Measurements from ENCODE around the gene LILRB2. TPM values are rescaled to one million over a fixed set of nuclear protein-coding genes. Genes with fewer than 3 reads are reported as not detected.
"Not testable (repeated sequence)": the region's sequence is repeated elsewhere in the genome, so short reads cannot be mapped to it uniquely, and the experiment has no call there.

LILRB2 gene
- total RNA-seq, 1 experiment from 2014 or later, result not detected

GRCh38 chr19:54248016-54248601, 32.8 kb downstream of the LILRB2 start:
- ChIA-PET POLR2A (ENCODE audit: unreplicated experiment) (interaction anchor here (0.6 kb wide), 1 partner anchor 177 kb away, joined by 8 read pairs; no protein-coding TSS in a partner anchor), CTCF (no interaction called here)
- no peaks in the 10 kb centered on the region for H3K4me1 ChIP-seq (replicated peaks; ENCODE audit: insufficient read depth)
- H4K20me1 ChIP-seq (ENCODE audit: insufficient read depth), result no peaks in the 10 kb centered on the region; the same call in 1 of the 2 replicates
- no peak for DNase-seq
- intact Hi-C loops (cut with micrococcal nuclease; ENCODE audit: unreplicated experiment), result no loop called here
- no peak overlapping the region; the same call in 1 of the 2 replicates for H2AFZ ChIP-seq
- H3K9me3 ChIP-seq (ENCODE audit: insufficient read depth, low read depth), result no peaks in the 10 kb centered on the region
- H3K27me3 ChIP-seq (ENCODE audit: insufficient read depth, low read depth), result peaks cover 82% of the 10 kb centered on the region
- no peak for TF ChIP-seq CTCF (conservative IDR thresholded peaks at IDR 0.05)
- no peak for TF ChIP-seq EZH2 (IDR thresholded peaks at IDR 0.05; ENCODE audit: low read depth)
- no peak overlapping the region for H3K4me3 ChIP-seq
- H3K4me2 ChIP-seq, result no peak overlapping the region
- H3F3A ChIP-seq (ENCODE audit: insufficient read depth, low read depth), result no peaks in the 10 kb centered on the region
- H3K36me3 ChIP-seq (ENCODE audit: low read depth), result no peaks in the 10 kb centered on the region
- BruUV-seq (replicated peaks), result no TSS peak
- H3K79me2 ChIP-seq (ENCODE audit: low read depth), result no peaks in the 10 kb centered on the region
- H3K9me2 ChIP-seq (ENCODE audit: insufficient read depth), result no peaks in the 10 kb centered on the region
- H3K27ac ChIP-seq, result no peak overlapping the region

GRCh38 chr19:54247106-54247930, 33.6 kb downstream of the LILRB2 start:
- no peak for TF ChIP-seq CTCF (conservative IDR thresholded peaks at IDR 0.05)
- no peak for TF ChIP-seq EZH2 (IDR thresholded peaks at IDR 0.05; ENCODE audit: low read depth)
- BruUV-seq (replicated peaks), result no TSS peak
- CTCF ChIA-PET, result no interaction called here
- no peaks in the 10 kb centered on the region for H3K9me2 ChIP-seq (ENCODE audit: insufficient read depth)
- no peak overlapping the region for H3K27ac ChIP-seq
- no peak for DNase-seq
- intact Hi-C loops (cut with micrococcal nuclease; ENCODE audit: unreplicated experiment), result no loop called here
- H3K4me2 ChIP-seq, result no peak overlapping the region
- H3K27me3 ChIP-seq (ENCODE audit: insufficient read depth, low read depth), result peaks cover 82% of the 10 kb centered on the region
- H4K20me1 ChIP-seq (ENCODE audit: insufficient read depth), result no peaks in the 10 kb centered on the region; the same call in 1 of the 2 replicates
- H3K36me3 ChIP-seq (ENCODE audit: low read depth), result no peaks in the 10 kb centered on the region
- H3K9me3 ChIP-seq (ENCODE audit: insufficient read depth, low read depth), result no peaks in the 10 kb centered on the region
- H3K79me2 ChIP-seq (ENCODE audit: low read depth), result no peaks in the 10 kb centered on the region
- no peak overlapping the region; the same call in 1 of the 2 replicates for H2AFZ ChIP-seq
- H3K4me1 ChIP-seq (replicated peaks; ENCODE audit: insufficient read depth), result no peaks in the 10 kb centered on the region
- POLR2A ChIA-PET (ENCODE audit: unreplicated experiment), result interaction anchor here (0.6 kb wide), 2 partner anchors 176 to 341 kb away, joined by 5 to 8 read pairs; no protein-coding TSS in a partner anchor
- H3F3A ChIP-seq (ENCODE audit: insufficient read depth, low read depth), result no peaks in the 10 kb centered on the region
- no peak overlapping the region for H3K4me3 ChIP-seq

GRCh38 chr19:54245936-54246335, 35.0 kb downstream of the LILRB2 start:
- H3K4me2 ChIP-seq, result no peak overlapping the region
- ChIA-PET POLR2A (ENCODE audit: unreplicated experiment) (interaction anchor here (0.6 kb wide), 1 partner anchor 1246 kb away, joined by 3 read pairs; no protein-coding TSS in a partner anchor), CTCF (no interaction called here)
- no peaks in the 10 kb centered on the region for H3K4me1 ChIP-seq (replicated peaks; ENCODE audit: insufficient read depth)
- BruUV-seq (replicated peaks), result no TSS peak
- H2AFZ ChIP-seq, result no peak overlapping the region
- H4K20me1 ChIP-seq (ENCODE audit: insufficient read depth), result no peaks in the 10 kb centered on the region; the same call in 1 of the 2 replicates
- no peaks in the 10 kb centered on the region for H3K36me3 ChIP-seq (ENCODE audit: low read depth)
- H3K9me3 ChIP-seq (ENCODE audit: insufficient read depth, low read depth), result no peaks in the 10 kb centered on the region
- peaks cover 86% of the 10 kb centered on the region for H3K27me3 ChIP-seq (ENCODE audit: insufficient read depth, low read depth)
- no peak overlapping the region for H3K27ac ChIP-seq
- TF ChIP-seq CTCF (conservative IDR thresholded peaks at IDR 0.05) (no peak), EZH2 (IDR thresholded peaks at IDR 0.05; ENCODE audit: low read depth) (no peak)
- H3F3A ChIP-seq (ENCODE audit: insufficient read depth, low read depth), result no peaks in the 10 kb centered on the region
- no peak overlapping the region for H3K4me3 ChIP-seq
- intact Hi-C loops (cut with micrococcal nuclease; ENCODE audit: unreplicated experiment), result no loop called here
- H3K9me2 ChIP-seq (ENCODE audit: insufficient read depth), result no peaks in the 10 kb centered on the region
- no peaks in the 10 kb centered on the region for H3K79me2 ChIP-seq (ENCODE audit: low read depth)
- DNase-seq, result no peak

- POLR2A ChIA-PET (ENCODE audit: unreplicated experiment); H3K36me3 ChIP-seq (ENCODE audit: low read depth); H3K4me1 ChIP-seq (replicated peaks; ENCODE audit: insufficient read depth); intact Hi-C loops (cut with micrococcal nuclease; ENCODE audit: unreplicated experiment); DNase-seq; H3K4me3 ChIP-seq; H3K9me3 ChIP-seq (ENCODE audit: insufficient read depth, low read depth); H3K4me2 ChIP-seq; BruUV-seq (replicated peaks); H4K20me1 ChIP-seq (ENCODE audit: insufficient read depth); H3K79me2 ChIP-seq (ENCODE audit: low read depth); H3F3A ChIP-seq (ENCODE audit: insufficient read depth, low read depth); CTCF ChIA-PET; H3K9me2 ChIP-seq (ENCODE audit: insufficient read depth); H2AFZ ChIP-seq; H3K27ac ChIP-seq: not testable (repeated sequence)
- H3K27me3 ChIP-seq (ENCODE audit: insufficient read depth, low read depth), result peaks cover 85% of the 10 kb centered on the region
These were observed 37.1 kb downstream of the LILRB2 start for GRCh38 chr19:54243809-54244208.

GRCh38 chr19:54242646-54243045, 38.3 kb downstream of the LILRB2 start, which contains the start of gene LILRA6:
TSS of gene LILRA6 (minus strand) at chr19:54242790.
- H3K4me3 ChIP-seq; BruUV-seq (replicated peaks); H3K4me1 ChIP-seq (replicated peaks; ENCODE audit: insufficient read depth); CTCF ChIA-PET; H3K4me2 ChIP-seq; H3K27ac ChIP-seq; POLR2A ChIA-PET (ENCODE audit: unreplicated experiment); H4K20me1 ChIP-seq (ENCODE audit: insufficient read depth); intact Hi-C loops (cut with micrococcal nuclease; ENCODE audit: unreplicated experiment); H2AFZ ChIP-seq; DNase-seq; H3K9me2 ChIP-seq (ENCODE audit: insufficient read depth); H3K9me3 ChIP-seq (ENCODE audit: insufficient read depth, low read depth); H3K79me2 ChIP-seq (ENCODE audit: low read depth); H3K36me3 ChIP-seq (ENCODE audit: low read depth); H3F3A ChIP-seq (ENCODE audit: insufficient read depth, low read depth): not testable (repeated sequence)
- peaks cover 83% of the 10 kb centered on the region for H3K27me3 ChIP-seq (ENCODE audit: insufficient read depth, low read depth)
